ENCODE data around the gene AOX1.

GRCh38 chr2:200596774-200597570, 11.2 kb downstream of the AOX1 start:
- TF ChIP-seq BHLHE40 (IDR thresholded peaks at IDR 0.05; ENCODE audit: borderline replicate concordance): no peak
- TF ChIP-seq NFRKB (IDR thresholded peaks at IDR 0.05): no peak
- no peak for TF ChIP-seq FOXA1 (IDR thresholded peaks at IDR 0.05)
- no peak for TF ChIP-seq ELF4 (IDR thresholded peaks at IDR 0.05)
- TF ChIP-seq LEF1 (IDR thresholded peaks at IDR 0.05; ENCODE audit: borderline replicate concordance): no peak
- TF ChIP-seq HDGF (IDR thresholded peaks at IDR 0.05; ENCODE audit: borderline replicate concordance): no peak
- TF ChIP-seq ARNT (IDR thresholded peaks at IDR 0.05): no peak
- TF ChIP-seq SP1 (IDR thresholded peaks at IDR 0.05): no peak
- no peak for TF ChIP-seq TARDBP (IDR thresholded peaks at IDR 0.05)
- TF ChIP-seq PKNOX1 (IDR thresholded peaks at IDR 0.05): no peak
